Measurements from ENCODE around the gene PRLR.

GRCh38 chr5:35136386-35136785 is 93.9 kb downstream of the PRLR start:
- TF ChIP-seq CTCF (IDR thresholded peaks at IDR 0.05) = no peak
- TF ChIP-seq POLR2A (IDR thresholded peaks at IDR 0.05) = no peak
